ENCODE data around the gene LOXL1. TPM values are rescaled to one million over a fixed set of nuclear protein-coding genes. Genes with fewer than 3 reads are reported as not detected.

Gene LOXL1
- total and polyA plus RNA-seq, 9 of the 15 experiments (the other 6 are each of a cell fraction or from before 2014, with no cell fraction given) = 0.14 TPM; not detected in 8

DNA sequence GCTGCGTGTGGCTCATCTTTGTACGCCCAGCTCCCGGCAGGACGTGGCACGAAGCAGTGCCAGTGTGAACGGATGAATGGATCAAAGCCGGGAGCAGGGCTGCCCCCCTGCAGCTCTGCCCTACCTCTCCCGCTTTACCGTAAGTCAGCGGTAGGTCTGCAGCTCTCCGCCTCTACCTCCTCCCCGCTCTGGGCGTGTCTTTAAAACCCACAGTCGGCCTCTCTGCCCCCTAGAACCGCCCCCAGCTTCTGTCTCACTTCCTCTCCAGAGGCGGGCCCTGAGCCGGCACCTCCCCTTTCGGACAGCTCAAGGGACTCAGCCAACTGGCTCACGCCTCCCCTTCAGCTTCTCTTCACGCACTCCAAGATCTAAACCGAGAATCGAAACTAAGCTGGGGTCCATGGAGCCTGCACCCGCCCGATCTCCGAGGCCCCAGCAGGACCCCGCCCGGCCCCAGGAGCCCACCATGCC, 68.2 kb downstream of the LOXL1 start, which contains the start of gene PML (continued):
- TF ChIP-seq, protein P1, sequence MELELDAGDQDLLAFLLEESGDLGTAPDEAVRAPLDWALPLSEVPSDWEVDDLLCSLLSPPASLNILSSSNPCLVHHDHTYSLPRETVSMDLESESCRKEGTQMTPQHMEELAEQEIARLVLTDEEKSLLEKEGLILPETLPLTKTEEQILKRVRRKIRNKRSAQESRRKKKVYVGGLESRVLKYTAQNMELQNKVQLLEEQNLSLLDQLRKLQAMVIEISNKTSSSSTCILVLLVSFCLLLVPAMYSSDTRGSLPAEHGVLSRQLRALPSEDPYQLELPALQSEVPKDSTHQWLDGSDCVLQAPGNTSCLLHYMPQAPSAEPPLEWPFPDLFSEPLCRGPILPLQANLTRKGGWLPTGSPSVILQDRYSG (tag; conservative IDR thresholded peaks at IDR 0.05; ENCODE audit: low read depth) = no peak
- no peak for TF ChIP-seq SNAPC5 (CRISPR knock-in tag; IDR thresholded peaks at IDR 0.05)
- no peak for TF ChIP-seq SRSF7 (optimal IDR thresholded peaks at IDR 0.05; ENCODE audit: low read depth, low read length)
- peak in 1 of 2 experiments; percentile 68; a peak in 1 of 4 replicates for TF ChIP-seq SIN3A (IDR thresholded peaks at IDR 0.05; ENCODE audit: borderline replicate concordance in 2 of 2, control insufficient read depth in 1 of 2, low read depth in 2 of 2, low read length in 2 of 2)
- no peak for TF ChIP-seq STAG1 (CRISPR knock-in tag; IDR thresholded peaks at IDR 0.05; ENCODE audit: borderline replicate concordance)
- TF ChIP-seq SRF (CRISPR knock-in tag; IDR thresholded peaks at IDR 0.05) = 0 out of 4 replicates have a peak, but pooled peaks of 1 of the 2 experiments have one; percentile 47
- no peak for TF ChIP-seq MTA2 (IDR thresholded peaks at IDR 0.05; ENCODE audit: low read depth)
- 0 out of 2 replicates have a peak, but pooled peaks have one; percentile 30 for TF ChIP-seq CXXC5 (CRISPR knock-in tag; IDR thresholded peaks at IDR 0.05)
- TF ChIP-seq POLR2G (IDR thresholded peaks at IDR 0.05; ENCODE audit: low read depth, low read length) = peak; percentile 69
- TF ChIP-seq DACH1 (IDR thresholded peaks at IDR 0.05; ENCODE audit: partially characterized antibody) = no peak
- no peak for TF ChIP-seq HDAC3 (IDR thresholded peaks at IDR 0.05; ENCODE audit: borderline replicate concordance, partially characterized antibody)
- TF ChIP-seq BCL6 (CRISPR knock-in tag; IDR thresholded peaks at IDR 0.05) = no peak
- TF ChIP-seq TBP (optimal IDR thresholded peaks at IDR 0.05; ENCODE audit: low read depth, low read length) = peak; percentile 71
- TF ChIP-seq PHTF2 (CRISPR knock-in tag; IDR thresholded peaks at IDR 0.05) = no peak
- TF ChIP-seq SP1 (CRISPR knock-in tag; IDR thresholded peaks at IDR 0.05) = 0 out of 2 replicates have a peak, but pooled peaks have one; percentile 35
- TF ChIP-seq MTA3 (IDR thresholded peaks at IDR 0.05; ENCODE audit: borderline replicate concordance) = peak; percentile 56; the same call in 1 of the 2 replicates
- TF ChIP-seq ZNF696 (CRISPR knock-in tag; conservative IDR thresholded peaks at IDR 0.05) = no peak
- no peak for TF ChIP-seq DPF2 (IDR thresholded peaks at IDR 0.05)
- TF ChIP-seq POLR2AphosphoS5 (IDR thresholded peaks at IDR 0.05; ENCODE audit: control insufficient read depth, insufficient read depth, low read depth, low read length) = peak; percentile 56; the same call in 1 of the 2 replicates
- no peak for TF ChIP-seq TSC22D4 (tag; IDR thresholded peaks at IDR 0.05)
- peak; percentile 66; the same call in 1 of the 2 replicates for TF ChIP-seq THAP12 (CRISPR knock-in tag; IDR thresholded peaks at IDR 0.05)
- TF ChIP-seq ZNF197 (CRISPR knock-in tag; IDR thresholded peaks at IDR 0.05; ENCODE audit: low read depth) = no peak
- no peak for TF ChIP-seq FOS (IDR thresholded peaks at IDR 0.05; ENCODE audit: extremely low read depth, insufficient read length)
- TF ChIP-seq PCBP1 (IDR thresholded peaks at IDR 0.05; ENCODE audit: low read depth, low read length, poor library complexity, severe bottlenecking) = no peak
- peak; percentile 47 for TF ChIP-seq RBFOX2 (IDR thresholded peaks at IDR 0.05; ENCODE audit: low read depth, low read length)
- no peak for TF ChIP-seq KDM4B (IDR thresholded peaks at IDR 0.05; ENCODE audit: borderline replicate concordance in 2 of 2, low read depth in 1 of 2)

Data from K562 (cell line).